ENCODE measurements around the gene HNRNPUL1. TPM values are rescaled to one million over a fixed set of nuclear protein-coding genes. Genes with fewer than 3 reads are reported as not detected.

HNRNPUL1 gene
- total RNA-seq, 1 donor from 2014 or later = 132 TPM

- no peak for DNase-seq (ENCODE audit: low read depth)
- no peaks in the 10 kb centered on the region for H3K36me3 ChIP-seq (ENCODE audit: control insufficient read depth, insufficient read depth, low read length)
- H3K4me3 ChIP-seq (ENCODE audit: low read depth, low read length) = peak overlapping the region; percentile 58
- TF ChIP-seq CTCF (IDR thresholded peaks at IDR 0.05; ENCODE audit: insufficient read depth, low read length, poor library complexity, severe bottlenecking) = no peak
- H3K27me3 ChIP-seq (ENCODE audit: control insufficient read depth, insufficient read depth, low read length) = no peaks in the 10 kb centered on the region
Measured at GRCh38 chr19:41354343-41354953, 90.3 kb downstream of the HNRNPUL1 start.

GRCh38 chr19:41355035-41355434 lies 90.9 kb downstream of the HNRNPUL1 start:
- TF ChIP-seq CTCF (IDR thresholded peaks at IDR 0.05; ENCODE audit: insufficient read depth, low read length, poor library complexity, severe bottlenecking) = no peak
- Histone ChIP-seq H3K4me3 (ENCODE audit: low read depth, low read length) (no peak overlapping the region), H3K27me3 (ENCODE audit: control insufficient read depth, insufficient read depth, low read length) (no peaks in the 10 kb centered on the region), H3K36me3 (ENCODE audit: control insufficient read depth, insufficient read depth, low read length) (no peaks in the 10 kb centered on the region)
- DNase-seq (ENCODE audit: low read depth) = no peak

- TF ChIP-seq CTCF (IDR thresholded peaks at IDR 0.05; ENCODE audit: insufficient read depth, low read length, poor library complexity, severe bottlenecking) = no peak
- no peak for DNase-seq (ENCODE audit: low read depth)
- no peaks in the 10 kb centered on the region for H3K27me3 ChIP-seq (ENCODE audit: control insufficient read depth, insufficient read depth, low read length)
- H3K4me3 ChIP-seq (ENCODE audit: low read depth, low read length) = no peak overlapping the region
- no peaks in the 10 kb centered on the region for H3K36me3 ChIP-seq (ENCODE audit: control insufficient read depth, insufficient read depth, low read length)
Measured at GRCh38 chr19:41355802-41356201, 91.6 kb downstream of the HNRNPUL1 start.

GRCh38 chr19:41356984-41357739 lies 93.0 kb downstream of the HNRNPUL1 start:
- no peaks in the 10 kb centered on the region for H3K27me3 ChIP-seq (ENCODE audit: control insufficient read depth, insufficient read depth, low read length)
- TF ChIP-seq CTCF (IDR thresholded peaks at IDR 0.05; ENCODE audit: insufficient read depth, low read length, poor library complexity, severe bottlenecking) = no peak
- H3K36me3 ChIP-seq (ENCODE audit: control insufficient read depth, insufficient read depth, low read length) = no peaks in the 10 kb centered on the region
- no peak for DNase-seq (ENCODE audit: low read depth)
- no peak overlapping the region for H3K4me3 ChIP-seq (ENCODE audit: low read depth, low read length)

Other genes with a start within 250 kb of the HNRNPUL1 start
- gene CYP2A13, start 175.9 kb upstream of the HNRNPUL1 start, total RNA-seq = not detected in 2 replicates
- not detected in 2 replicates for gene CYP2F1, start 149.9 kb upstream of the HNRNPUL1 start, total RNA-seq
- gene CYP2S1, start 71.2 kb upstream of the HNRNPUL1 start, total RNA-seq = 3.1 and 4.9 TPM in 2 replicates
- gene AXL, start 45.1 kb upstream of the HNRNPUL1 start, total RNA-seq = 128 and 138 TPM in 2 replicates
- 14.8 and 17.3 TPM in 2 replicates for gene CCDC97, start 45.8 kb downstream of the HNRNPUL1 start, total RNA-seq
- 25.7 and 35.2 TPM in 2 replicates for gene TGFB1, start 89.5 kb downstream of the HNRNPUL1 start, total RNA-seq
- 4.5 and 5.7 TPM in 2 replicates for gene B9D2, start 99.8 kb downstream of the HNRNPUL1 start, total RNA-seq
- 1.6 and 4.6 TPM in 2 replicates for gene TMEM91, start 112.2 kb downstream of the HNRNPUL1 start, total RNA-seq
- gene EXOSC5, start 133.0 kb downstream of the HNRNPUL1 start, total RNA-seq = 27.0 and 31.6 TPM in 2 replicates
- 49.5 and 51.5 TPM in 2 replicates for gene BCKDHA, start 133.4 kb downstream of the HNRNPUL1 start, total RNA-seq
- 1.2 and 2.7 TPM in 2 replicates for gene B3GNT8, start 163.0 kb downstream of the HNRNPUL1 start, total RNA-seq
- gene DMAC2, start 175.5 kb downstream of the HNRNPUL1 start, total RNA-seq = 62.0 and 63.7 TPM in 2 replicates
- gene ERICH4, start 178.8 kb downstream of the HNRNPUL1 start, total RNA-seq = not detected in 2 replicates

Data from kidney epithelial cell (primary cell).